Endothelial cell of umbilical vein (primary cell): ENCODE data around the gene TMC4. TPM values are rescaled to one million over a fixed set of nuclear protein-coding genes. Genes with fewer than 3 reads are reported as not detected.

Source experiments
- BruUV-seq: library from RNA; stranded (reverse); fragments of 400-500 nt; replicated peaks from 2 replicates; lab custom pipeline; 2021; lab: Mats Ljungman, UMichigan
- CTCF ChIA-PET: fragments of 300-600, 350-600 bp; sonication (Branson Sonifier 250); formaldehyde crosslinking; loops from one replicate; lab custom pipeline; 2021; ENCODE audit warnings: antibody characterized with exemption, inconsistent platforms; lab: Charles Lee
- POLR2A ChIA-PET: fragments of 300-600, 350-600 bp; sonication (Branson Sonifier 250); formaldehyde crosslinking; loops from one replicate; lab custom pipeline; 2021; ENCODE audit warnings: antibody characterized with exemption, inconsistent platforms; lab: Charles Lee
- DNase-seq: peaks from one replicate; pipeline ENCODE4 v3.0.0-alpha.2; 2011; ENCODE audit warnings: low read depth, low spot score
- FAIRE-seq: peaks from 2 replicates; lab custom pipeline; 2011; peaks lifted over from hg19 to GRCh38; lab: Jason Lieb, UNC
- H2AFZ ChIP-seq: 2 replicates; pipeline ENCODE4 v1.6.0; 2012; ENCODE audit warnings: low read depth, low read length, control low read depth, inconsistent platforms
- H3K27ac ChIP-seq: 2 replicates; pipeline ENCODE4 v1.5.1; 2011; ENCODE audit warnings: low read depth, mild to moderate bottlenecking, control low read depth, low read length, moderate library complexity; ENCODE audit not compliant: insufficient read depth
- H3K27me3 ChIP-seq, 2 experiments: 2 replicates each; pipeline versions ENCODE4 v1.6.0 to v1.6.1; 2011; ENCODE audit warnings: low read length in 2 of 2, mixed read lengths in 1 of 2; ENCODE audit not compliant: control insufficient read depth in 2 of 2, insufficient read depth in 2 of 2
- H3K36me3 ChIP-seq, 2 experiments: 2 replicates in 1 of 2; 3 replicates in 1 of 2; pipeline ENCODE4 v1.5.1; 2011; ENCODE audit warnings: low read length in 2 of 2, mild to moderate bottlenecking in 1 of 2, moderate library complexity in 1 of 2; ENCODE audit not compliant: control insufficient read depth in 2 of 2, insufficient read depth in 2 of 2; ENCODE audit errors: extremely low read depth in 1 of 2
- H3K4me1 ChIP-seq: 3 replicates; pipeline ENCODE4 v1.5.1; 2011; ENCODE audit warnings: mild to moderate bottlenecking, low read length; ENCODE audit not compliant: control insufficient read depth, insufficient read depth; ENCODE audit errors: extremely low read depth
- H3K4me2 ChIP-seq: 2 replicates; pipeline ENCODE4 v1.6.1; 2011; ENCODE audit warnings: low read length, control low read depth, mixed read lengths; ENCODE audit not compliant: insufficient read depth
- H3K4me3 ChIP-seq, 3 experiments: fragments of 200-600 bp in 1 of 3; sonication (generic), shearing (Covaris generic) in 1 of 3; replicated peaks in 1 of 3; 2 replicates each; pipeline ENCODE4 v1.5.1; 2011 to 2016; ENCODE audit warnings: control low read depth in 3 of 3, low read length in 3 of 3, mild to moderate bottlenecking in 2 of 3, inconsistent platforms in 1 of 3, low read depth in 1 of 3, moderate library complexity in 1 of 3; ENCODE audit not compliant: insufficient read depth in 1 of 3
- H3K79me2 ChIP-seq: 2 replicates; pipeline ENCODE4 v1.6.0; 2012; ENCODE audit warnings: low read length, inconsistent platforms; ENCODE audit not compliant: control insufficient read depth, insufficient read depth
- H3K9ac ChIP-seq: replicated peaks from 2 replicates; pipeline ENCODE3; 2011; ENCODE audit warnings: low read length, control low read depth; ENCODE audit not compliant: insufficient read depth; ENCODE audit errors: extremely low read depth
- H3K9me1 ChIP-seq: replicated peaks from 3 replicates; pipeline ENCODE4 v1.6.0; 2011; ENCODE audit warnings: mild to moderate bottlenecking, low read length; ENCODE audit not compliant: control insufficient read depth, insufficient read depth; ENCODE audit errors: extremely low read depth
- H3K9me3 ChIP-seq: replicated peaks from 2 replicates; pipeline ENCODE4 v1.5.1; 2012; ENCODE audit warnings: low read length, inconsistent platforms; ENCODE audit not compliant: control insufficient read depth, insufficient read depth
- H4K20me1 ChIP-seq: replicated peaks from 2 replicates; pipeline ENCODE3; 2011; ENCODE audit warnings: mild to moderate bottlenecking, low read length; ENCODE audit not compliant: control insufficient read depth, insufficient read depth; ENCODE audit errors: extremely low read depth
- CTCF ChIP-seq, 2 donors: IDR thresholded peaks; 1 replicate in 1 of 2; 2 replicates in 1 of 2; pipeline ENCODE4 v1.5.1; 2011; ENCODE audit warnings: low read length in 2 of 2, mild to moderate bottlenecking in 2 of 2, moderate library complexity in 2 of 2, control low read depth in 1 of 2, inconsistent platforms in 1 of 2, low read depth in 1 of 2; ENCODE audit not compliant: insufficient read depth in 1 of 2; ENCODE audit errors: extremely low read depth in 1 of 2
- EZH2 ChIP-seq: IDR thresholded peaks from 2 replicates; pipeline ENCODE4 v1.6.1; 2012; ENCODE audit warnings: borderline replicate concordance, low read depth, mild to moderate bottlenecking, moderate library complexity, low read length, inconsistent platforms; ENCODE audit not compliant: severe bottlenecking
- FOS ChIP-seq: IDR thresholded peaks from 2 replicates; pipeline ENCODE4 v1.6.1; 2011; ENCODE audit warnings: mild to moderate bottlenecking, low read length, moderate library complexity, borderline replicate concordance; ENCODE audit not compliant: insufficient read depth
- GATA2 ChIP-seq: IDR thresholded peaks from 2 replicates; pipeline ENCODE4 v1.7.0; 2011; ENCODE audit warnings: low read depth, mild to moderate bottlenecking, moderate library complexity, mixed read lengths, low read length; ENCODE audit not compliant: insufficient read length, insufficient read depth
- JUN ChIP-seq: IDR thresholded peaks from 2 replicates; pipeline ENCODE4 v1.6.1; 2011; ENCODE audit warnings: borderline replicate concordance, low read depth; ENCODE audit not compliant: insufficient read length, insufficient read depth
- MAX ChIP-seq: IDR thresholded peaks from 2 replicates; pipeline ENCODE4 v1.6.1; 2011; ENCODE audit not compliant: insufficient read depth, insufficient read length
- MYC ChIP-seq: IDR thresholded peaks from one replicate; pipeline ENCODE4 v1.6.1; 2011; ENCODE audit warnings: mild to moderate bottlenecking, low read depth, low read length
- POLR2A ChIP-seq: IDR thresholded peaks from 2 replicates; pipeline ENCODE4 v1.6.1; 2012; ENCODE audit warnings: low read depth, mild to moderate bottlenecking, control low read depth, low read length
- POLR2AphosphoS5 ChIP-seq: IDR thresholded peaks from 2 replicates; pipeline ENCODE4 v1.6.1; 2012; ENCODE audit warnings: low read depth, mild to moderate bottlenecking, control low read depth, low read length, moderate library complexity; ENCODE audit not compliant: insufficient read depth
- dilution Hi-C: fragments of 300-500 bp; cut with MboI; formaldehyde crosslinking; loops from one replicate; pipeline ENCODE4 v1.15.0; 2019; ENCODE audit warnings: low sequenced_read_pairs; ENCODE audit not compliant: extremely low pct_ligation_motif_present
- intact Hi-C: fragments of 100-400 bp; cut with micrococcal nuclease; formaldehyde crosslinking; loops from one replicate; pipeline ENCODE4 v1.10.0; 2022
- polyA plus RNA-seq, 4 experiments: library from polyadenylated mRNA; depleted of rRNA in 3 of 4; stranded (reverse) in 3 of 4; unstranded in 1 of 4; fragments of >200 nt; gene quantifications; 2 replicates each; pipeline versions ENCODE4 v1.2.1 to v1.2.3, GENCODE V29; 2011 to 2012; ENCODE audit warnings: missing spikeins in 1 of 4
- total RNA-seq: library from RNA; stranded (reverse); gene quantifications from 2 replicates; pipeline ENCODE4 v1.2.3, GENCODE V29; 2021

TMC4 gene
- total and polyA plus RNA-seq, 2 donors (not counting 3 experiments of a cell fraction or from before 2014, with no cell fraction given): 0.71 to 1.7 TPM

GRCh38 chr19:54137699-54138488, 35.1 kb downstream of the TMC4 start, which contains the start of gene CNOT3:
Gene CNOT3 (plus strand): TSS chr19:54137762. CDS start chr19:54142979, 5,217 bp downstream.
- dilution Hi-C loops: no loop called here
- peak within 1 kb of the TSS; percentile 94 for H3K9ac ChIP-seq
- DNase-seq: no peak
- no peak for FAIRE-seq
- ChIA-PET CTCF (interaction anchor here (0.9 to 1.7 kb wide), 12 partner anchors 10 to 345 kb away, joined by 3 to 12 read pairs (median 6); partner anchors contain the start of gene LENG1), POLR2A (interaction anchor here (0.5 to 1.7 kb wide), 10 partner anchors 14 to 270 kb away, joined by 3 to 13 read pairs (median 6); partner anchors contain the start of genes MBOAT7, MYADM, PRPF31 and RPS9)
- peak within 1 kb of the TSS; percentile 94 for H3K4me2 ChIP-seq
- H3K4me1 ChIP-seq: peaks cover 17% of the 10 kb centered on the region
- H3K79me2 ChIP-seq: peaks cover 48% of the 10 kb centered on the region
- peaks cover 6 to 7% of the 10 kb centered on the region in 2 experiments for H3K36me3 ChIP-seq
- no peaks in the 10 kb centered on the region for H4K20me1 ChIP-seq
- BruUV-seq: no TSS peak
- H3K4me3 ChIP-seq: peak within 1 kb of the TSS; percentile 66 to 98 (median 69)
- H2AFZ ChIP-seq: peak within 1 kb of the TSS; percentile 94
- TF ChIP-seq MYC (no peak), GATA2 (no peak), EZH2 (no peak), POLR2A (peak; percentile 72), POLR2AphosphoS5 (peak; percentile 84), CTCF (IDR thresholded peaks at IDR 0.05; ENCODE audit: extremely low read depth in 1 of 2, insufficient read depth in 1 of 2, low read depth in 1 of 2, low read length in 2 of 2) (peak in 1 of 2 donors; percentile 10), FOS (no peak), JUN (no peak), MAX (no peak)
- H3K9me3 ChIP-seq: no peaks in the 10 kb centered on the region
- no peaks in the 10 kb centered on the region for H3K27me3 ChIP-seq
- no peaks in the 10 kb centered on the region for H3K9me1 ChIP-seq
- intact Hi-C loops: loop anchor here (1.0 to 2.0 kb wide), 7 partner anchors 21 to 296 kb away; partner anchors contain the start of genes LENG1, MYADM, NDUFA3 and PRPF31
- peak within 1 kb of the TSS; percentile 71 for H3K27ac ChIP-seq
